ENCODE measurements around the gene TCF7L1. TPM values are rescaled to one million over a fixed set of nuclear protein-coding genes. Genes with fewer than 3 reads are reported as not detected.

TCF7L1 gene
- total RNA-seq, 3 donors from 2014 or later = 1.3 to 22.9 (median 3.0) TPM

- no peak for ATAC-seq
- intact Hi-C loops (cut with DNase I, micrococcal nuclease) = no loop called here
Measured at GRCh38 chr2:85278361-85278760, 145.2 kb downstream of the TCF7L1 start.

DNA sequence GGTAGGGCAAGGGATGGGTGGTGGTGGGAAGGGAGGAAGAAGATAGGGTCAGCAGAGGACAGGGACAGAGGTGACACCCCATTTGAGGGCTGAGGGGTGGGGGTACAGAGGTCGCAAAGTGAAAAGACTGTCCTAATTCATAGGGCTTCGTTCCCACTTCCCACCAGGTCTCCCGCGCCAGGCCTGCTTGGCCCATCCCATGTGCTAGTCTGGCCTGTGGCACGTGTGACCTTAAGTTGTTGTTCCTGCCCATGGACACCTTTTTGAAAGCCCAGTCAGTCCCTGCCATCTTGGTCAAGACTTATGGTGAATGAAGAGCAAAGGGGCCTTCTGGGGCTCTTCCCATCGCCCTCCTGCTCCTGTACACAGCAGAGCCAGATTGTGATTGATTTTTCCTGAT lies 148.4 kb downstream of the TCF7L1 start:
- DNase-seq = no peak
- intact Hi-C loops (cut with DNase I, micrococcal nuclease) = loop anchor here in 1 of 2 donors (10.0 kb wide), 1 partner anchor 217 kb away; no protein-coding TSS in a partner anchor

More at GRCh38 chr2:85278361-85278760, 145.2 kb downstream of the TCF7L1 start:
- Histone ChIP-seq H3K4me3 (no peak overlapping the region), H3K9me3 (no peaks in the 10 kb centered on the region), H3K4me1 (ENCODE audit: low read depth) (peaks cover 5% of the 10 kb centered on the region), H3K36me3 (ENCODE audit: low read depth) (no peaks in the 10 kb centered on the region)
- no peak for DNase-seq
- TF ChIP-seq, protein P1, sequence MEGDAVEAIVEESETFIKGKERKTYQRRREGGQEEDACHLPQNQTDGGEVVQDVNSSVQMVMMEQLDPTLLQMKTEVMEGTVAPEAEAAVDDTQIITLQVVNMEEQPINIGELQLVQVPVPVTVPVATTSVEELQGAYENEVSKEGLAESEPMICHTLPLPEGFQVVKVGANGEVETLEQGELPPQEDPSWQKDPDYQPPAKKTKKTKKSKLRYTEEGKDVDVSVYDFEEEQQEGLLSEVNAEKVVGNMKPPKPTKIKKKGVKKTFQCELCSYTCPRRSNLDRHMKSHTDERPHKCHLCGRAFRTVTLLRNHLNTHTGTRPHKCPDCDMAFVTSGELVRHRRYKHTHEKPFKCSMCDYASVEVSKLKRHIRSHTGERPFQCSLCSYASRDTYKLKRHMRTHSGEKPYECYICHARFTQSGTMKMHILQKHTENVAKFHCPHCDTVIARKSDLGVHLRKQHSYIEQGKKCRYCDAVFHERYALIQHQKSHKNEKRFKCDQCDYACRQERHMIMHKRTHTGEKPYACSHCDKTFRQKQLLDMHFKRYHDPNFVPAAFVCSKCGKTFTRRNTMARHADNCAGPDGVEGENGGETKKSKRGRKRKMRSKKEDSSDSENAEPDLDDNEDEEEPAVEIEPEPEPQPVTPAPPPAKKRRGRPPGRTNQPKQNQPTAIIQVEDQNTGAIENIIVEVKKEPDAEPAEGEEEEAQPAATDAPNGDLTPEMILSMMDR (IDR thresholded peaks at IDR 0.05) = no peak

DNA sequence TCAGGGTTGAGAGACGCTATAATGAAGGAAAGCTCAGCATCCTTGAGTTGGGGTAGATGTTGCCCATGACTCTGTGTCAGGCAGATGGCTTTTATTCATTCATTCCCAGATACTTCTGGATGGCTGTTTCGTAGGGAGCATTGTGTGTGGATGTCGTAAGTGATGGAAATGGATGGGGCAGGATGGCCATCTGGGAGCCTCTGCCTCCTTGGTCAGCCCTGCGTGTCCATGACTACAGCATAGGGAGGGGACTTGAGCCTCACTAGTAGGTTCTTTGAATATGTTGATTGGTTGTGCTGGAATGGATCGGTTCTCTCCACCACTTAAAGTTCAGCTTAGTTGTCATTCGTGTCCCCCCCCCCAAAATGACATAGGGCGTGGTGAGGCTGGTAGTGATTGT lies 149.7 kb downstream of the TCF7L1 start:
- intact Hi-C loops (cut with DNase I, micrococcal nuclease) = loop anchor here in 1 of 2 donors (10.0 kb wide), 1 partner anchor 218 kb away; no protein-coding TSS in a partner anchor
- H3K36me3 ChIP-seq (ENCODE audit: low read depth) = no peaks in the 10 kb centered on the region
- DNase-seq (no peak), ATAC-seq (no peak)
- H3K4me3 ChIP-seq = no peak overlapping the region
- H3K4me1 ChIP-seq (ENCODE audit: low read depth) = peaks cover 3% of the 10 kb centered on the region
- TF ChIP-seq, protein P1 (IDR thresholded peaks at IDR 0.05) = no peak
- no peaks in the 10 kb centered on the region for H3K9me3 ChIP-seq

More for the DNA sequence above, 148.4 kb downstream of the TCF7L1 start:
- Histone ChIP-seq H3K4me1 (ENCODE audit: low read depth) (peaks cover 5% of the 10 kb centered on the region), H3K4me3 (no peak overlapping the region), H3K9me3 (no peaks in the 10 kb centered on the region), H3K36me3 (ENCODE audit: low read depth) (no peaks in the 10 kb centered on the region)
- ATAC-seq = no peak
- TF ChIP-seq, protein P1 (IDR thresholded peaks at IDR 0.05) = no peak

DNA sequence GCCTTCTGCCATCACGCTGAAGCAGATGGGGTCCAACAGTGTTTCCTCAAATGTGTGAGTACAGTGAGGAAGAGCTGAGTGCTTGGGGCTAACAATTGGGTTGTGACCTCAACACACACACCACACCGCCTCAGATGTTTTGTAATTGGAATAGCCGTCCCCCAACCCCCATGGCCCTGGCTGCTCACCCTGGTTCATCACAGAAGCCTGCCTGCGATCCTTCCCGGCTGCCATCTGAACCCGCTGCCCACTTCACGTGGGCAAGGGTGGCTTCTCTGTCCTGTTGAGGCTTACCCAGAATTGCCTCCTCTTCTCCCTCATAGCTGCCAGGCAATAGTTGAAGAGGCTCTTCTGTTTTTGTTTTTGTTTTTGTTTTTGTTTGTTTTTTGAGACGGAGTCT lies 150.4 kb downstream of the TCF7L1 start:
- TF ChIP-seq, protein P1 (IDR thresholded peaks at IDR 0.05) = no peak
- ATAC-seq (no peak), DNase-seq (no peak)
- intact Hi-C loops (cut with DNase I, micrococcal nuclease) = loop anchor here in 1 of 2 donors (10.0 kb wide), 1 partner anchor 219 kb away; no protein-coding TSS in a partner anchor
- H3K4me3 ChIP-seq = no peak overlapping the region
- no peaks in the 10 kb centered on the region for H3K36me3 ChIP-seq (ENCODE audit: low read depth)
- no peaks in the 10 kb centered on the region for H3K9me3 ChIP-seq
- no peaks in the 10 kb centered on the region for H3K4me1 ChIP-seq (ENCODE audit: low read depth)

DNA sequence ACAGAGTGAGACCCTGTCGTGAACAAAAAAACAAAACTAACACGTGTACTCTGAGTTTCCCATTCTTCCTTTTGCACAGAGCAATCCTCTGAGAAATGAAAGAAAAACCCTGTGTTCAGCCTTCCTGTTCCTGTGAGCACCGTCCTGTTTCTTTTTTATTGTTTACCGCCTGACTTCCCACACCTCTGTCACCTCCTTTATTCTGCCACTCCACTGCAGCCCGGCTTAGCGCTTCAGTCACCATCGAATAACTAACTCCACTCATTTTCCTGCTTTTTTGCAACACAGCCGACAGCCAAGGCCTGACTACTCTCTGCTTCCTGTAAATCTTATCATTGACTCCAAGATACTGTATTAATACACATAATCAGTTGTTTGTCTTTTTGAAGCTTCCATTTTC lies 153.7 kb downstream of the TCF7L1 start:
- no peaks in the 10 kb centered on the region for H3K36me3 ChIP-seq (ENCODE audit: low read depth)
- TF ChIP-seq, protein P1 (IDR thresholded peaks at IDR 0.05) = no peak
- ATAC-seq (no peak), DNase-seq (no peak)
- no peak overlapping the region for H3K4me3 ChIP-seq
- H3K9me3 ChIP-seq = no peaks in the 10 kb centered on the region
- intact Hi-C loops (cut with DNase I, micrococcal nuclease) = loop anchor here (5.0 to 10.0 kb wide), 3 partner anchors 155 to 222 kb away; partner anchors contain the start of gene TCF7L1 (in 1 of the 2)
- H3K4me1 ChIP-seq (ENCODE audit: low read depth) = no peaks in the 10 kb centered on the region
